ENCODE measurements around the gene PIK3C2B. TPM values are rescaled to one million over a fixed set of nuclear protein-coding genes. Genes with fewer than 3 reads are reported as not detected.

The PIK3C2B gene
- total RNA-seq, 2 donors from 2014 or later = 20.9 to 24.1 TPM

DNA sequence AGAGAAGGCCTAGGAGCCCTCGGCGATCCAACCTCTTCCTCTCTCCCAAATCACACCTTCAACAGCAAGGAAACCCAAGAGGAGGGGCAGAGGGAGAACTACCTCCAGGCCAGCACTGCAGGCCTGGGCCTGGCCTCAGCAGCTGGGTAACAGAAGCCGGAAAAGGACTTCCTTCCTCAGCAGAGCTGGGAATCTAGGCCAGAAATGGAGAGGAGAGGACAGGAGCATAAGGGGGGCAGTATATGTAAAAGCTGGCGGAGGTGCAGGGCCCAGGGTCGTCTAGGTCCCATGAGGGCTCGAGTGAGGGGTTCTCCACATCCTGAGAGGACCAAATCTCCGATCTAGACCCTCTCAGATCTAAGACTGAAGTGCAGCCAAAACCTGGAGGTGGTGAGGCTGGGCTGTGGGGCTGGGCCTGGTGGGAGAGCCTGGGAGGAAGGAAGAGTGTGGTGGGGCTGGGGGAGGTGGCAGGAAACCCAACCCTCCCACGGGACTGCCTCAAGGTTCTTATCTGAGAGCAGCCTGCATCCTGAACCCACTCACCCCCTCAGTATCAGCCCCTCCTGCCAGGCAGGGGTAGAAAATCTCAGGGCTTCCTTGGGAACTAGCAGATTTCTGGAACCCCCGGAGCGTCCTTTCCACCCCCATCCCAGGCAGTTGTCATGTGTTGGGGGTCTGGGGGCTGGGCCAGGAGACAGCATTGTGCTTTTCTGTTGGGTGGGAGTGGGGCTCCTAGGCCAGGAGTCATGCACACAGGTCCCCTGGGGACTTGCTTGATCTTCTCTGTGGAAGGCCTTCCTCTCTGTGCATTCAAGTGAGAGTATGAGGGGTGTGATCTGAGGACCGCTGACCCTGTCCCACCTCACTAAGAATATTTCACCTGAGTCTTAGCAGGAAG is 33.0 kb downstream of the PIK3C2B start:
- H3K27me3 ChIP-seq (replicated peaks; ENCODE audit: insufficient read depth) = no peaks in the 10 kb centered on the region
- H3K27ac ChIP-seq = peak overlapping the region in 1 of 2 donors; percentile 11
- peaks cover 5 to 6% of the 10 kb centered on the region in 2 donors for H3K36me3 ChIP-seq
- 64% methylated on average over 11 of the region's 11 CpGs for WGBS
- no peak for TF ChIP-seq POLR2A (IDR thresholded peaks at IDR 0.05)
- TF ChIP-seq, protein P1, sequence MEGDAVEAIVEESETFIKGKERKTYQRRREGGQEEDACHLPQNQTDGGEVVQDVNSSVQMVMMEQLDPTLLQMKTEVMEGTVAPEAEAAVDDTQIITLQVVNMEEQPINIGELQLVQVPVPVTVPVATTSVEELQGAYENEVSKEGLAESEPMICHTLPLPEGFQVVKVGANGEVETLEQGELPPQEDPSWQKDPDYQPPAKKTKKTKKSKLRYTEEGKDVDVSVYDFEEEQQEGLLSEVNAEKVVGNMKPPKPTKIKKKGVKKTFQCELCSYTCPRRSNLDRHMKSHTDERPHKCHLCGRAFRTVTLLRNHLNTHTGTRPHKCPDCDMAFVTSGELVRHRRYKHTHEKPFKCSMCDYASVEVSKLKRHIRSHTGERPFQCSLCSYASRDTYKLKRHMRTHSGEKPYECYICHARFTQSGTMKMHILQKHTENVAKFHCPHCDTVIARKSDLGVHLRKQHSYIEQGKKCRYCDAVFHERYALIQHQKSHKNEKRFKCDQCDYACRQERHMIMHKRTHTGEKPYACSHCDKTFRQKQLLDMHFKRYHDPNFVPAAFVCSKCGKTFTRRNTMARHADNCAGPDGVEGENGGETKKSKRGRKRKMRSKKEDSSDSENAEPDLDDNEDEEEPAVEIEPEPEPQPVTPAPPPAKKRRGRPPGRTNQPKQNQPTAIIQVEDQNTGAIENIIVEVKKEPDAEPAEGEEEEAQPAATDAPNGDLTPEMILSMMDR (IDR thresholded peaks at IDR 0.05) = no peak
- no peak for TF ChIP-seq POLR2AphosphoS5 (IDR thresholded peaks at IDR 0.05)
- peaks cover 3% of the 10 kb centered on the region for H3K4me1 ChIP-seq (replicated peaks)
- intact Hi-C loops (cut with DNase I) = no loop called here
- H3K9me3 ChIP-seq = no peaks in the 10 kb centered on the region
- no peak for DNase-seq (ENCODE audit: low spot score)
- H3K4me3 ChIP-seq = no peak overlapping the region

DNA sequence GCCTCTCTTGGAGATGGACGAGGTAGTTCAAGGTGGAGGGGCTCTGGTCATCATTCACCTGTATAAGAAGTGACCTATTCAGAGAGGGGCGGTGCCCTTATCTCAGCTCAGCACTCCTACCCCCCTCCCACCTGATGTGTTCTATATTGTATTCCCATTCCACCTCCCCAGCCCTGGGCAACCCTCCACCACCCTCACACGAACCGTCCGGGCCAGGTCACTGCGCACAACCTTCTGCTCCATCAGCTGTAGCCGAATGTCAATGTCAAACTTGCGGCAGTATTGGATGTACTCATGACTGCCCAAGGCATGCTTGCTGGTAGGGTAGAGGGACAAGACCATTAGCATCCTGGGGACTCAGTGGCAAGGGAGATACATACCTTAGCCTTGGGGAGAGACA is 34.3 kb downstream of the PIK3C2B start:
- 96% methylated on average over 8 of the region's 8 CpGs for WGBS
- Histone ChIP-seq H3K27me3 (replicated peaks; ENCODE audit: insufficient read depth) (no peaks in the 10 kb centered on the region), H3K27ac (no peak overlapping the region), H3K4me3 (no peak overlapping the region), H3K9me3 (no peaks in the 10 kb centered on the region), H3K4me1 (replicated peaks) (no peaks in the 10 kb centered on the region), H3K36me3 (peaks cover 5 to 6% of the 10 kb centered on the region in 2 donors)
- intact Hi-C loops (cut with DNase I) = no loop called here
- no peak for TF ChIP-seq POLR2A (IDR thresholded peaks at IDR 0.05)
- TF ChIP-seq, protein P1 (IDR thresholded peaks at IDR 0.05) = no peak
- no peak for TF ChIP-seq POLR2AphosphoS5 (IDR thresholded peaks at IDR 0.05)
- DNase-seq (ENCODE audit: low spot score) = no peak

DNA sequence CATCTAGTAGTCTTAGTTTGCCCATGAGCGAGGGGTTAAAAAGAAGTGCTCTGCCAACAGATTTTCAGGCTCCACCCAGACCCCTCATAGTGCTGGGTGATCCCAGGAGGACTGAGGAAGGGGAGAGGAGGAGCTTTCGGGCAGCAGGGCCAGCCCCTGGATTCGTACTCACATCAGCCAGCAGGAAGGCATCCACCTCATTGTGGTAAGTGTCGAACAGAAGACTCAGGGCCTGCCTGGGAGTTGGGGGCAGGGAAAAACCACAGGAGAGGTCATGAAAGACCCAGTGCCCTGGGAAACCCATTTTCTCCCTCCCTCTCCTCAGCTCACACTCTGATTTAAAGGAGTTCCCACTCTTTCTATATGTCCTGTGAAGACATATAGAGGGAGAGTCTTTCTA is 34.9 kb downstream of the PIK3C2B start:
- no peaks in the 10 kb centered on the region for H3K4me1 ChIP-seq (replicated peaks)
- no peak overlapping the region for H3K27ac ChIP-seq
- 82% methylated on average over 4 of the region's 4 CpGs for WGBS
- intact Hi-C loops (cut with DNase I) = no loop called here
- TF ChIP-seq POLR2AphosphoS5 (IDR thresholded peaks at IDR 0.05) (no peak), POLR2A (IDR thresholded peaks at IDR 0.05) (no peak)
- TF ChIP-seq, protein P1 (IDR thresholded peaks at IDR 0.05) = no peak
- no peaks in the 10 kb centered on the region for H3K27me3 ChIP-seq (replicated peaks; ENCODE audit: insufficient read depth)
- DNase-seq (ENCODE audit: low spot score) = no peak
- no peak overlapping the region for H3K4me3 ChIP-seq
- no peaks in the 10 kb centered on the region for H3K9me3 ChIP-seq
- H3K36me3 ChIP-seq = peaks cover 5 to 6% of the 10 kb centered on the region in 2 donors

DNA sequence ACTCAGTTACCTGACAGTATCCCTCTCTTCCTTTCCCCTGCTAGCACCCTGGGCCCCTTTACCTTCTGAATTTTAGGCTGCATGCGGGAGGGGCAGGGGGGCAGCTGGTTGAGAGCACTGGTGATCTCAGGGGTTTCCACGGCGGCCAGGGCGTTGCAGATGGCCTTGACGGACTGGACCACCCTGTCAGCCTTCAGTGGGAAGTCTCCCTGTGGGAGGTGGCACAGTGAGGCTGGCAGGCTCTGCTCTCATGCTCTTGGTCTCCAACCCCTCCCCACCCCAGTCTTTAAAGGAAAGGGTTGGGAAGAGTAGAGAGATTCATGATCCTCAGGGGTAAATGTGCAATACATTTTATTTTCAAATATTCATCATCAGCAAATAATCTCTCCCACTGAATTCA is 36.9 kb downstream of the PIK3C2B start:
- Histone ChIP-seq H3K4me3 (no peak overlapping the region), H3K4me1 (replicated peaks) (no peaks in the 10 kb centered on the region), H3K9me3 (no peaks in the 10 kb centered on the region), H3K27me3 (replicated peaks; ENCODE audit: insufficient read depth) (no peaks in the 10 kb centered on the region), H3K27ac (no peak overlapping the region), H3K36me3 (peaks cover 0 to 6% of the 10 kb centered on the region in 2 donors)
- intact Hi-C loops (cut with DNase I) = no loop called here
- TF ChIP-seq, protein P1 (IDR thresholded peaks at IDR 0.05) = no peak
- TF ChIP-seq POLR2A (IDR thresholded peaks at IDR 0.05) = no peak
- TF ChIP-seq POLR2AphosphoS5 (IDR thresholded peaks at IDR 0.05) = no peak
- WGBS = 76% methylated on average over 5 of the region's 5 CpGs
- DNase-seq (ENCODE audit: low spot score) = no peak

Measured in prostate gland (tissue), 2 donors.